C4-2B (cell line): ENCODE results near the gene TEX101.

Experiments
- ZFX ChIP-seq: fragments of 450-650 bp; IDR thresholded peaks from 2 replicates; pipeline ENCODE4 v1.6.1; 2017
- TF ChIP-seq, protein P1 (sequence below): fragments of 450-650 bp; conservative IDR thresholded peaks from 2 replicates; pipeline ENCODE4 v1.5.1; 2017; ENCODE audit warnings: mild to moderate bottlenecking

DNA sequence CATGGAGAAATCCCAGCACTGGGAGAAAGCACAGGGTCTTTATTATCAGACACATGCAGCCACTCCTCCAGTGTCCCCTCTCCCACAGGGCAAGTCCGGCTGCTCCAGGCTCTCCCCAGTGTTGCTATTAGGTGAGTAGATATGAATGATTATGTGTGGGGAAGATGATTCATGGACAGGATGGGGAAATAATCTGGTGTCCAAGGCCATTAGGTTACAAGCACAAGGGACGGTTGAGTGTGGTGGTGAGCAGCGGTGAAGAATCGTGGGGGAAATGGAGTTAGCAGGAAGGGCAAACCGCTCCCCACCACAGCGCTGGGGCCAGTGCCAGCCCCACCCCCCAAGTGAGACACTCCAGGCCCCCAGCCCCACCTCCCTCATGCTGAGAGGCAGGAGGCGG lies 42.2 kb upstream of the TEX101 start:
- TF ChIP-seq, protein P1, sequence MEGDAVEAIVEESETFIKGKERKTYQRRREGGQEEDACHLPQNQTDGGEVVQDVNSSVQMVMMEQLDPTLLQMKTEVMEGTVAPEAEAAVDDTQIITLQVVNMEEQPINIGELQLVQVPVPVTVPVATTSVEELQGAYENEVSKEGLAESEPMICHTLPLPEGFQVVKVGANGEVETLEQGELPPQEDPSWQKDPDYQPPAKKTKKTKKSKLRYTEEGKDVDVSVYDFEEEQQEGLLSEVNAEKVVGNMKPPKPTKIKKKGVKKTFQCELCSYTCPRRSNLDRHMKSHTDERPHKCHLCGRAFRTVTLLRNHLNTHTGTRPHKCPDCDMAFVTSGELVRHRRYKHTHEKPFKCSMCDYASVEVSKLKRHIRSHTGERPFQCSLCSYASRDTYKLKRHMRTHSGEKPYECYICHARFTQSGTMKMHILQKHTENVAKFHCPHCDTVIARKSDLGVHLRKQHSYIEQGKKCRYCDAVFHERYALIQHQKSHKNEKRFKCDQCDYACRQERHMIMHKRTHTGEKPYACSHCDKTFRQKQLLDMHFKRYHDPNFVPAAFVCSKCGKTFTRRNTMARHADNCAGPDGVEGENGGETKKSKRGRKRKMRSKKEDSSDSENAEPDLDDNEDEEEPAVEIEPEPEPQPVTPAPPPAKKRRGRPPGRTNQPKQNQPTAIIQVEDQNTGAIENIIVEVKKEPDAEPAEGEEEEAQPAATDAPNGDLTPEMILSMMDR: no peak
- no peak for TF ChIP-seq ZFX
